Stomach smooth muscle (tissue), 2 donors: ENCODE data around the gene CXCL9.

ENCODE experiments used
- H3K27ac ChIP-seq: one replicate; pipeline ENCODE4 v1.7.0; 2013; ENCODE audit warnings: mild to moderate bottlenecking, low read length, inconsistent platforms
- H3K27me3 ChIP-seq, 2 donors: one replicate each; pipeline ENCODE4 v1.7.0; 2013; ENCODE audit warnings: low read length in 2 of 2; ENCODE audit not compliant: insufficient read depth in 2 of 2, control insufficient read depth in 1 of 2
- H3K36me3 ChIP-seq, 2 donors: one replicate each; pipeline ENCODE4 v1.7.0; 2013; ENCODE audit warnings: low read length in 2 of 2; ENCODE audit not compliant: control insufficient read depth in 2 of 2, insufficient read depth in 2 of 2
- H3K4me1 ChIP-seq: one replicate; pipeline ENCODE4 v1.7.0; 2013; ENCODE audit warnings: low read length; ENCODE audit not compliant: control insufficient read depth, insufficient read depth
- H3K4me3 ChIP-seq, 2 donors: one replicate each; pipeline ENCODE4 v1.7.0; 2013; ENCODE audit warnings: low read length in 2 of 2
- H3K9ac ChIP-seq, 2 donors: one replicate each; pipeline ENCODE4 v1.7.0; 2013; ENCODE audit warnings: low read length in 2 of 2, mild to moderate bottlenecking in 1 of 2
- H3K9me3 ChIP-seq, 2 donors: one replicate each; pipeline ENCODE4 v1.7.0; 2013; ENCODE audit warnings: low read length in 2 of 2; ENCODE audit not compliant: control insufficient read depth in 2 of 2
- donor health status: healthy.
- donor health status: Pancreatic carcinoma.

Gene CXCL9

GRCh38 chr4:76035799-76036380 is 28.6 kb upstream of the CXCL9 start, which contains the start of gene CXCL11:
CXCL11 (minus strand) TSS chr4:76036070; CDS start chr4:76035987, 83 bp downstream.
- Histone ChIP-seq H3K4me3 (no peak within 1 kb of the TSS), H3K27me3 (no peaks in the 10 kb centered on the region), H3K27ac (no peak within 1 kb of the TSS), H3K4me1 (no peaks in the 10 kb centered on the region), H3K9me3 (no peaks in the 10 kb centered on the region), H3K9ac (no peak within 1 kb of the TSS), H3K36me3 (no peaks in the 10 kb centered on the region)

- Histone ChIP-seq H3K4me3 (no peak overlapping the region), H3K27me3 (no peaks in the 10 kb centered on the region), H3K36me3 (no peaks in the 10 kb centered on the region), H3K27ac (no peak overlapping the region), H3K4me1 (no peaks in the 10 kb centered on the region), H3K9ac (no peak overlapping the region), H3K9me3 (no peaks in the 10 kb centered on the region)
Measured at GRCh38 chr4:76035141-76035540, 27.8 kb upstream of the CXCL9 start.

GRCh38 chr4:76029300-76029699 is 22.0 kb upstream of the CXCL9 start:
- H3K4me1 ChIP-seq, result no peaks in the 10 kb centered on the region
- no peak overlapping the region for H3K4me3 ChIP-seq
- H3K27ac ChIP-seq, result no peak overlapping the region
- no peaks in the 10 kb centered on the region for H3K27me3 ChIP-seq
- H3K36me3 ChIP-seq, result no peaks in the 10 kb centered on the region
- no peaks in the 10 kb centered on the region for H3K9me3 ChIP-seq
- H3K9ac ChIP-seq, result no peak overlapping the region

GRCh38 chr4:76028350-76028765 is 21.0 kb upstream of the CXCL9 start:
- Histone ChIP-seq H3K9ac (no peak overlapping the region), H3K27me3 (no peaks in the 10 kb centered on the region), H3K4me1 (no peaks in the 10 kb centered on the region), H3K4me3 (peak overlapping the region in 1 of 2 donors; percentile 52), H3K36me3 (no peaks in the 10 kb centered on the region), H3K9me3 (no peaks in the 10 kb centered on the region), H3K27ac (no peak overlapping the region)

GRCh38 chr4:76024065-76024464 is 16.8 kb upstream of the CXCL9 start:
- no peak overlapping the region for H3K9ac ChIP-seq
- no peak overlapping the region for H3K27ac ChIP-seq
- no peaks in the 10 kb centered on the region for H3K4me1 ChIP-seq
- no peaks in the 10 kb centered on the region for H3K9me3 ChIP-seq
- no peaks in the 10 kb centered on the region for H3K27me3 ChIP-seq
- H3K36me3 ChIP-seq, result no peaks in the 10 kb centered on the region
- H3K4me3 ChIP-seq, result no peak overlapping the region

GRCh38 chr4:76023389-76023788 is 16.1 kb upstream of the CXCL9 start, which contains the start of gene CXCL10:
CXCL10 (minus strand) TSS chr4:76023497; CDS start chr4:76023431, 66 bp downstream.
- H3K27me3 ChIP-seq, result no peaks in the 10 kb centered on the region

GRCh38 chr4:76022677-76023076 is 15.4 kb upstream of the CXCL9 start:
- Histone ChIP-seq H3K27me3 (no peaks in the 10 kb centered on the region), H3K4me1 (no peaks in the 10 kb centered on the region), H3K36me3 (no peaks in the 10 kb centered on the region), H3K9ac (no peak overlapping the region), H3K9me3 (no peaks in the 10 kb centered on the region), H3K4me3 (no peak overlapping the region), H3K27ac (no peak overlapping the region)

More at GRCh38 chr4:76023389-76023788, 16.1 kb upstream of the CXCL9 start, which contains the start of gene CXCL10:
- H3K27ac ChIP-seq, result no peak within 1 kb of the TSS
- H3K36me3 ChIP-seq, result no peaks in the 10 kb centered on the region
- no peaks in the 10 kb centered on the region for H3K4me1 ChIP-seq
- no peaks in the 10 kb centered on the region for H3K9me3 ChIP-seq
- H3K9ac ChIP-seq, result no peak within 1 kb of the TSS
- H3K4me3 ChIP-seq, result no peak within 1 kb of the TSS

- Histone ChIP-seq H3K27me3 (no peaks in the 10 kb centered on the region), H3K27ac (no peak overlapping the region), H3K4me1 (no peaks in the 10 kb centered on the region), H3K9me3 (no peaks in the 10 kb centered on the region), H3K4me3 (no peak overlapping the region), H3K9ac (no peak overlapping the region), H3K36me3 (no peaks in the 10 kb centered on the region)
Measured at GRCh38 chr4:76022031-76022430, 14.7 kb upstream of the CXCL9 start.

- H3K27ac ChIP-seq, result no peak overlapping the region
Measured at GRCh38 chr4:76017056-76017686, 9.9 kb upstream of the CXCL9 start.

GRCh38 chr4:76016393-76016792 is 9.1 kb upstream of the CXCL9 start:
- Histone ChIP-seq H3K9ac (no peak overlapping the region), H3K4me3 (no peak overlapping the region), H3K9me3 (no peaks in the 10 kb centered on the region), H3K27me3 (no peaks in the 10 kb centered on the region), H3K4me1 (peaks cover 4% of the 10 kb centered on the region), H3K36me3 (no peaks in the 10 kb centered on the region), H3K27ac (no peak overlapping the region)

More at GRCh38 chr4:76017056-76017686, 9.9 kb upstream of the CXCL9 start:
- H3K36me3 ChIP-seq, result no peaks in the 10 kb centered on the region
- H3K4me3 ChIP-seq, result no peak overlapping the region
- H3K9ac ChIP-seq, result no peak overlapping the region
- no peaks in the 10 kb centered on the region for H3K27me3 ChIP-seq
- H3K4me1 ChIP-seq, result peaks cover 4% of the 10 kb centered on the region
- no peaks in the 10 kb centered on the region for H3K9me3 ChIP-seq

- Histone ChIP-seq H3K4me3 (no peak overlapping the region), H3K36me3 (no peaks in the 10 kb centered on the region), H3K9me3 (no peaks in the 10 kb centered on the region), H3K4me1 (peaks cover 4% of the 10 kb centered on the region), H3K27ac (no peak overlapping the region), H3K27me3 (no peaks in the 10 kb centered on the region), H3K9ac (no peak overlapping the region)
Measured at GRCh38 chr4:76013540-76013939, 6.2 kb upstream of the CXCL9 start.
